ENCODE data around the gene KATNAL1. TPM values are rescaled to one million over a fixed set of nuclear protein-coding genes. Genes with fewer than 3 reads are reported as not detected.

KATNAL1 gene
- total RNA-seq, 3 donors from 2014 or later, result 3.4 to 45.5 (median 5.8) TPM

DNA sequence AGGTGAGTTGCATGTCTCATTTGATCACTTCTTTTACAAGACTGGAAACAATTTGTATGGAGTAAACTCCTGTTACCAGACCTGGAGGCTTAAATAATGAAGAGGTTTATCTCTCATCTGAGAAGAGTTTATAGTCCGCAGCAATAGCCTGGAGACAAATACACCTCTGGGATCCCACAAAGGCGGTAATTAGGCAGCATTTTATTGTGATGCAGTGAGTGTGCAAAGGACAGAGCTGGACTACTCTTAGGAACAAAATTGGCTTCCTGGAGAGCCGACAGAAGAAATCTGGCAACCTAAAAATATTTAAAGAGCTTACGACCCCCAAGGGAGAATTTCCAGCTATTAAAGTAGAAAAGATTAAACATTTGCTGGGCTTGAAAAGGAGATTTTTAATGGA, 11.8 kb upstream of the KATNAL1 start:
- no peaks in the 10 kb centered on the region for H3K36me3 ChIP-seq (ENCODE audit: low read depth)
- no peak for TF ChIP-seq CTCF (IDR thresholded peaks at IDR 0.05)
- intact Hi-C loops (cut with DNase I, micrococcal nuclease), result no loop called here
- no peaks in the 10 kb centered on the region for H3K9me3 ChIP-seq
- ATAC-seq (no peak), DNase-seq (no peak)
- no peaks in the 10 kb centered on the region for H3K4me1 ChIP-seq (ENCODE audit: low read depth)
- no peak overlapping the region for H3K4me3 ChIP-seq

DNA sequence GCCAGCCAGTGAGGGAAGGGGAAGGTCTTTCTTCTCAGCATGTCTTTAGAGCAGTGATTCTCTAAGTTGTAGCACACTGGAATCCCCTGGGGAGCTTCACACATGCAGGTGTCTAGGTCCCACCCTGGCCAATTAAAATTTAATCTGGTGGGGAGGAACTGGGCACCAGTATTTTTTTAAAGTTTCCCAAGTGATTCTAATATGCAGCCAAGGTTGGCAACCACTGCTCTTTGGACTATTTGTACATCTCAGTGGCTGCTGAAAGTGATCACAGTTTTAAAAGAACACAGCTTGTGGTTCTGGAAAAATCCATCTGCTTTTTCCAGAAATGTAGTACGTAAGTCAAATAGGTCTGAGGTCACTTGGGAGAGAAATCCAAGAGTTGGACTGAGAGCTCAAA, 10.7 kb upstream of the KATNAL1 start:
- H3K9me3 ChIP-seq, result no peaks in the 10 kb centered on the region
- H3K4me3 ChIP-seq, result no peak overlapping the region
- no peaks in the 10 kb centered on the region for H3K4me1 ChIP-seq (ENCODE audit: low read depth)
- no peak for ATAC-seq
- intact Hi-C loops (cut with DNase I, micrococcal nuclease), result no loop called here
- H3K36me3 ChIP-seq (ENCODE audit: low read depth), result no peaks in the 10 kb centered on the region
- no peak for TF ChIP-seq CTCF (IDR thresholded peaks at IDR 0.05)
- DNase-seq, result no peak

GRCh38 chr13:30314562-30314961, 7.2 kb upstream of the KATNAL1 start:
- no peak overlapping the region for H3K4me3 ChIP-seq
- no peak for TF ChIP-seq CTCF (IDR thresholded peaks at IDR 0.05)
- H3K36me3 ChIP-seq (ENCODE audit: low read depth), result no peaks in the 10 kb centered on the region
- no peaks in the 10 kb centered on the region for H3K4me1 ChIP-seq (ENCODE audit: low read depth)
- intact Hi-C loops (cut with DNase I, micrococcal nuclease), result no loop called here
- ATAC-seq (no peak), DNase-seq (no peak)
- H3K9me3 ChIP-seq, result no peaks in the 10 kb centered on the region

DNA sequence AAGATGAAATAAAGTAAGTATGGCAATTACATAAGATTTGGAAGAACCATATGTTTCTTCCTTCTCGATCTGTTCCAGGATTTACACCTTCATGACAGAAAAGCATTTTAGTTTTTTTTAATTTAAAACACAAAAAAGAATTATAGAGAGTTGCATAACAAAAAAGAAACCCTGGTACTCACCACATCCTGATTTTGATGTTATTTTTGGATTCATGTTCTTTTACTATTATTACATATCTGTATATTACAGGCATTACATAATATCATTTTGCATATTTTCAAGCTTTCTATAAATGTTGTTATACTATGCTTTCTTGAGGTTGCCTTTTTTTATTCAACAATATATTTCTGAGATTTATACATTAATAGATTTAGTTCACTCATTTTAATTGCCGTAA, 6.7 kb upstream of the KATNAL1 start:
- no peak for DNase-seq
- TF ChIP-seq CTCF (IDR thresholded peaks at IDR 0.05), result no peak
- no peak for ATAC-seq
- intact Hi-C loops (cut with DNase I, micrococcal nuclease), result no loop called here
- Histone ChIP-seq H3K4me1 (ENCODE audit: low read depth) (no peaks in the 10 kb centered on the region), H3K4me3 (no peak overlapping the region), H3K9me3 (no peaks in the 10 kb centered on the region), H3K36me3 (ENCODE audit: low read depth) (no peaks in the 10 kb centered on the region)

GRCh38 chr13:30313311-30313710, 6.0 kb upstream of the KATNAL1 start:
- Histone ChIP-seq H3K9me3 (no peaks in the 10 kb centered on the region), H3K4me1 (ENCODE audit: low read depth) (no peaks in the 10 kb centered on the region), H3K36me3 (ENCODE audit: low read depth) (no peaks in the 10 kb centered on the region), H3K4me3 (no peak overlapping the region)
- DNase-seq (no peak), ATAC-seq (no peak)
- intact Hi-C loops (cut with DNase I, micrococcal nuclease), result no loop called here
- TF ChIP-seq CTCF (IDR thresholded peaks at IDR 0.05), result no peak

GRCh38 chr13:30312904-30313303, 5.6 kb upstream of the KATNAL1 start:
- ATAC-seq, result no peak
- DNase-seq, result no peak
- H3K4me3 ChIP-seq, result no peak overlapping the region
- no peaks in the 10 kb centered on the region for H3K4me1 ChIP-seq (ENCODE audit: low read depth)
- no peaks in the 10 kb centered on the region for H3K9me3 ChIP-seq
- H3K36me3 ChIP-seq (ENCODE audit: low read depth), result no peaks in the 10 kb centered on the region
- intact Hi-C loops (cut with DNase I, micrococcal nuclease), result no loop called here
- TF ChIP-seq CTCF (IDR thresholded peaks at IDR 0.05), result no peak
